HG03066 (cell line): ENCODE data around the gene APBA2.

Source experiments
- ATAC-seq: cut with Tn5 transposase; IDR thresholded peaks from one replicate; pipeline ENCODE4 v1.9.1; 2021; ENCODE audit warnings: low read depth; ENCODE audit not compliant: unreplicated experiment

The APBA2 gene

GRCh38 chr15:29072444-29072843 lies 186.7 kb downstream of the APBA2 start:
- ATAC-seq: no peak

GRCh38 chr15:29074045-29074444 lies 188.3 kb downstream of the APBA2 start:
- ATAC-seq: no peak

- ATAC-seq: no peak
These were observed 192.8 kb downstream of the APBA2 start for GRCh38 chr15:29078541-29078940.

GRCh38 chr15:29079479-29079878 lies 193.7 kb downstream of the APBA2 start:
- ATAC-seq: no peak

GRCh38 chr15:29081781-29082180 lies 196.0 kb downstream of the APBA2 start:
- no peak for ATAC-seq

GRCh38 chr15:29083161-29083560 lies 197.4 kb downstream of the APBA2 start:
- ATAC-seq: no peak

- no peak for ATAC-seq
These were observed 198.1 kb downstream of the APBA2 start for GRCh38 chr15:29083858-29084257.

GRCh38 chr15:29086001-29086400 lies 200.2 kb downstream of the APBA2 start:
- ATAC-seq: no peak

- no peak for ATAC-seq
These were observed 201.1 kb downstream of the APBA2 start for GRCh38 chr15:29086891-29087290.

- no peak for ATAC-seq
These were observed 201.9 kb downstream of the APBA2 start for GRCh38 chr15:29087521-29088285.

- ATAC-seq: no peak
These were observed 202.9 kb downstream of the APBA2 start for GRCh38 chr15:29088666-29089065.

- ATAC-seq: no peak
These were observed 204.2 kb downstream of the APBA2 start for GRCh38 chr15:29089731-29090616.

- no peak for ATAC-seq
These were observed 205.1 kb downstream of the APBA2 start for GRCh38 chr15:29090617-29091466.

- no peak for ATAC-seq
These were observed 205.9 kb downstream of the APBA2 start for GRCh38 chr15:29091666-29092065.

- ATAC-seq: no peak
These were observed 206.7 kb downstream of the APBA2 start for GRCh38 chr15:29092376-29093064.

GRCh38 chr15:29093065-29093435 lies 207.3 kb downstream of the APBA2 start:
- ATAC-seq: no peak

- ATAC-seq: no peak
These were observed 208.0 kb downstream of the APBA2 start for GRCh38 chr15:29093696-29094343.

GRCh38 chr15:29094711-29095110 lies 208.9 kb downstream of the APBA2 start:
- ATAC-seq: no peak

GRCh38 chr15:29095746-29096145 lies 210.0 kb downstream of the APBA2 start:
- ATAC-seq: no peak

- no peak for ATAC-seq
These were observed 211.4 kb downstream of the APBA2 start for GRCh38 chr15:29097168-29097567.
